WTC11 (cell line): Measurements from ENCODE around the gene ILKAP.

Experiments
- CREB1 ChIP-seq: sonication (generic); formaldehyde crosslinking; IDR thresholded peaks from 2 replicates; pipeline ENCODE4 v1.8.0; 2023; ENCODE audit warnings: mild to moderate bottlenecking, missing genetic modification reagents
- CTCF ChIP-seq: fragments of 200-600 bp; IDR thresholded peaks from 2 replicates; pipeline ENCODE4 v1.8.0; 2022; ENCODE audit warnings: antibody characterized with exemption
- E2F1 ChIP-seq: sonication (generic); formaldehyde crosslinking; IDR thresholded peaks from 2 replicates; pipeline ENCODE4 v1.8.0; 2022; ENCODE audit warnings: mild to moderate bottlenecking, missing genetic modification reagents
- ETV6 ChIP-seq: sonication (generic); formaldehyde crosslinking; IDR thresholded peaks from 2 replicates; pipeline ENCODE4 v1.8.1; 2022; ENCODE audit warnings: mild to moderate bottlenecking, missing genetic modification reagents
- IRF1 ChIP-seq: sonication (generic); formaldehyde crosslinking; IDR thresholded peaks from 2 replicates; pipeline ENCODE4 v1.8.0; 2023; ENCODE audit warnings: missing genetic modification reagents
- NFYB ChIP-seq: sonication (generic); formaldehyde crosslinking; conservative IDR thresholded peaks from 2 replicates; pipeline ENCODE4 v1.8.0; 2022; ENCODE audit warnings: low read depth, missing genetic modification reagents

GRCh38 chr2:238183821-238184220 lies 19.7 kb downstream of the ILKAP start:
- TF ChIP-seq CTCF (no peak), ETV6 (CRISPR knock-in tag) (no peak), E2F1 (CRISPR knock-in tag) (no peak), IRF1 (no peak), NFYB (CRISPR knock-in tag) (no peak), CREB1 (CRISPR knock-in tag) (no peak)
